NCI-H187 (cell line): Measurements from ENCODE around the gene AGBL5.

Experiments
- DNase-seq, 2 experiments: peaks; one replicate each; lab custom pipeline; 2025; lab: John Stamatoyannopoulos, UW

The AGBL5 gene, protein sequence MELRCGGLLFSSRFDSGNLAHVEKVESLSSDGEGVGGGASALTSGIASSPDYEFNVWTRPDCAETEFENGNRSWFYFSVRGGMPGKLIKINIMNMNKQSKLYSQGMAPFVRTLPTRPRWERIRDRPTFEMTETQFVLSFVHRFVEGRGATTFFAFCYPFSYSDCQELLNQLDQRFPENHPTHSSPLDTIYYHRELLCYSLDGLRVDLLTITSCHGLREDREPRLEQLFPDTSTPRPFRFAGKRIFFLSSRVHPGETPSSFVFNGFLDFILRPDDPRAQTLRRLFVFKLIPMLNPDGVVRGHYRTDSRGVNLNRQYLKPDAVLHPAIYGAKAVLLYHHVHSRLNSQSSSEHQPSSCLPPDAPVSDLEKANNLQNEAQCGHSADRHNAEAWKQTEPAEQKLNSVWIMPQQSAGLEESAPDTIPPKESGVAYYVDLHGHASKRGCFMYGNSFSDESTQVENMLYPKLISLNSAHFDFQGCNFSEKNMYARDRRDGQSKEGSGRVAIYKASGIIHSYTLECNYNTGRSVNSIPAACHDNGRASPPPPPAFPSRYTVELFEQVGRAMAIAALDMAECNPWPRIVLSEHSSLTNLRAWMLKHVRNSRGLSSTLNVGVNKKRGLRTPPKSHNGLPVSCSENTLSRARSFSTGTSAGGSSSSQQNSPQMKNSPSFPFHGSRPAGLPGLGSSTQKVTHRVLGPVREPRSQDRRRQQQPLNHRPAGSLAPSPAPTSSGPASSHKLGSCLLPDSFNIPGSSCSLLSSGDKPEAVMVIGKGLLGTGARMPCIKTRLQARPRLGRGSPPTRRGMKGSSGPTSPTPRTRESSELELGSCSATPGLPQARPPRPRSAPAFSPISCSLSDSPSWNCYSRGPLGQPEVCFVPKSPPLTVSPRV

DNA sequence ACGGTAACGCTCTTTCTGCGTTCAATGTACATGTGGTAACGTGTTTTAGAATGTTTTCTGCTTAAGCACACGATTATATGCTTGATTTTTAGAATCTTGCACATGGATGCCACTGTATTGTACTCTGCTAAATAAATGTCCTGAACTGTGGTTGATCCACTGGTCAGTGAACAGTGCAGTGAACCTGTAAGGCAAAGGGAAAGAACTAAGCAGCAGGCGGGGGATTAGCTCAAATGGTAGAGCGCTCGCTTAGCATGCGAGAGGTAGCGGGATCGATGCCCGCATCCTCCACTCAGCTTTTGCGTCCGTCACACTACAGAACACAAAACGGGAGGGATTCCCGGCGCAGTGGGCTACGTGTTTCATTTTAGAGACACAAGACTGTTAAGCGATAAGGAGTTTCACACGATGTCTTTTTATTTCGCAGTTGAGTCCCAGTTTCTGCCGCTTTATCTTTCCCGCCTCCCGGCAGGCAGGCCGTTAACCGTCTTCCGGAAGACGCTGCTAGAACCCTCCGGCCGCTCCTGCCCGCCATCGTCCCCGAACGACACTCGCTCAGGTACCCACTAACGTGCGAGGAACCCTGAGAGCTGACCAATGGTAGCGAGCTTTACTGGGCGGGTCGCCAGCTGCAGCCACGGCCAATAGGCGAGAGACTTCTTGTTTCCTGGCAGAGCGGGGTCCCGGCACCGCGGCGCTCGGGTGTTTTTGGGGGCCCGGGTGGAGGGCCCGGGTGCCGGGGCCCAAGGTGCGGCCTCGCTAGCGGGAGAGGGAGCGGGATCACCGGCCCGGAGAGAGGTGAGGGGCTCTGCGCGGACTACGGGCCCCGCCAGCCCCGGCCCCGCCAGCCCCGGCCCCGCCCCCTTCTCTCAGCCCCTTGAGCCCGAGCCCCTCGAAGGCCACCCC, at the start of gene AGBL5:
Gene AGBL5, plus strand, starts transcription at position 673 of the 906 bp plus-strand sequence. CDS start 1,291 bp downstream, outside the sequence.
- DNase-seq: peak; percentile 89 to 95

- DNase-seq: no peak
Measured at GRCh38 chr2:27001950-27002349, 49.5 kb upstream of the AGBL5 start.

- no peak for DNase-seq
Measured at GRCh38 chr2:27003007-27003406, 48.5 kb upstream of the AGBL5 start.

- DNase-seq: no peak
Measured at GRCh38 chr2:27003857-27004256, 47.6 kb upstream of the AGBL5 start.

DNA sequence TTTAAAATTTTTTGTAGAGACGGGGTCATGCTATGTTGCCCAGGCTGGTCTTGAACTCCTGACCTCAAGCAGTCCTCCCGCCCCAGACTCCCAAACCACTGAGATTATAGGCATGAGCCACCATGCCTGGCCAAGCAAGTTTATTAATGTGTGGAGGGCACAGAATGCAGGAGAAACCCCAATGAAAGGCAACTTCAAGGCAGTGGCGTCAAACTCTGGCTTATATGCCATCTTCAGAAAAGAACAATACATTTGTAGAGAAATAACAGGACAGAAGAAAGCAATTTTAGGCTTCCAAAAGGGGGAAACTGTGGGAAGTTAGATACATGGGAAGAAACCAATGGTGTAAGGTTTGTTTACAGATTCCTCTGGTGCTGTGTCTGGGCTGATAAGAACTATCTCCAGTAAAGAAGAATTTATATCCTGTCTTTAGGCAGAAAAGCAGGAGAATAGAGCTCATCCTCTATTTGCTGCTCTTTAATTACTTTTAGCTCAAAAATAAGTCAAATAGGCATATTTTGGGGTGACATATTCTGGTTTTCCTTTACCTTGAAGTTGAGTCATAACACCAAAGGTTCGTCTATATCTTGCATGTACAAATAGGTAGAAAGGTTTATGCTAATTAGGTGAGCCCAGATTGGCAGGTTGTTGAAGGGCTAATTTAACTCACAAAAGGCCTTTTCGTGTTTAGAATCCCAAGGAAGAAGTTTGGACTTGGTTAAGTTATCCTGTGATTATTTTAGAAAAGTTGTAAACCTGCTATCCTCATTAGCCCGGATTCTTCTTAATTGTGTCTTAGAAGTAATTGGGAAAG, 44.7 kb upstream of the AGBL5 start:
- DNase-seq: no peak

GRCh38 chr2:27007416-27008374, 43.8 kb upstream of the AGBL5 start:
- no peak for DNase-seq

GRCh38 chr2:27008678-27009077, 42.8 kb upstream of the AGBL5 start:
- no peak for DNase-seq

DNA sequence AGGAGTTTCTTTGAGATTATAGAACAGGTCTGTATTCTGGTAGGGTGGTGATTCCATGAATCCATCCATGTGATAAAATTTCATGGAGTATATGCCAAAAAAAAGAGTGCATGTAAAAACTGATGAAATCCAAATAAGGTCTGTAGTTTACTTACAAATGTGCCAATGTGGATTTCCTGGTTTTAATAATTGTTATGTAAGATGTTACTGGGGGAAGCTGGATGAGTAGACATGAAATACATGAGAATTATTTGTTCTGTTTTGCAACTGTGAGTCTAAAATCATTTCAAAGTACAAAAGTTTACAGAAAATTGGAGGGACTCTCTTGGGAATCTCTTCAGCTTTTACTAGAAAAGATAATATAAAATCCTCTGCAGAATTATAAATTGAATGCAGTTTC, 42.4 kb upstream of the AGBL5 start:
- DNase-seq: no peak

DNA sequence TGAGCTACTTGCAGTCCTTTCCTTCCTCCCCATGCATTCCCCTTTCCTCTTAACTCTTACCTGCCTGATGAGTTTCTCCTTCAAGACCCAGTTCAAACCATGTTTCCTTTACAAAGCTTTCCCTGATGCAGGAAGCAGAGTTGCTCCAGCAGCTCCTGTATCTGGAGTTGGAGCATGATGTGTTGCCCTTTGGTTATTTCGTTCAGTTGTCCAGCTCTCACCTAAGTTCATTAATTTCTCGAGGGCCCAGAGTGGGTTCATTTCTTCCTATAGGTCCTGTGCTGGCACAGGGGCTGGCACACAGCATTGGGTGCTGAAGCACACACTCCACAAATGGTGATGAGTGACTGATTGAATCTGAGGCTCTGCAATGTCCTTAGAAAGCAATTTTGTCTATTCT, 41.8 kb upstream of the AGBL5 start:
- DNase-seq: no peak

- DNase-seq: no peak
Measured at GRCh38 chr2:27010139-27010538, 41.3 kb upstream of the AGBL5 start.

- DNase-seq: no peak
Measured at GRCh38 chr2:27013738-27014137, 37.7 kb upstream of the AGBL5 start.

DNA sequence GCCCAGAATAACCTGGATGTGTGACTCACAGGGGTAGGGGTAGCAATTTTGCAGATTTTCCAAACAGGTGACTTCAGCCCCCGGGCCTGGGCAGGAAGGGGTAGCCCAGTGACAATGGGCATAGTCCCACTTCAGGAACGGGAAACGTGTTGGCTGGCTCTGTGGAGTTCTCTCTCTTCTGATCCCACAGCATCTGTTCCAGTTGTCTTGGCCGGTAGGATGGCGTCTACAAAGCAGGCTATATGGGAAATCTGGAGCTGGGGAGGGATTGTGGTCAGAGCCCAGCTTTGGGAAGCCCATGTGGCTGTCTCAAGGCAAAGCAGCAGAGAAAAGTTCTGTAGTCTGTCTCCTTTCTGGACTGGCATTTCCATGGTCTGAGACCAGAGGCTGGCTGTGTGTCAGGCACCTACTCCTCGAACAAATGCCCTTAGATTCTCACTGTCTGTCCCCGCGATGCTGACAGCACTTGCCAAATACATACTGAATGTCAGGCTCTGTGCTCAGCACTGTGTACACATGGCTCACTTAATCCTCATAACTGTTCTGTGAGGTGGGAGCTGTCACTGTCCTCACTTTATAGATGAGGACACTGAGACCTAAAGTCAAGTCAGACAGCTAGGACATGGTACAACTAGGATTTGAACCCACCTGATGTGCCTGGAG, 36.6 kb upstream of the AGBL5 start:
- DNase-seq: no peak

GRCh38 chr2:27016801-27017325, 34.6 kb upstream of the AGBL5 start:
- DNase-seq: no peak

GRCh38 chr2:27018142-27018541, 33.3 kb upstream of the AGBL5 start:
- DNase-seq: no peak

DNA sequence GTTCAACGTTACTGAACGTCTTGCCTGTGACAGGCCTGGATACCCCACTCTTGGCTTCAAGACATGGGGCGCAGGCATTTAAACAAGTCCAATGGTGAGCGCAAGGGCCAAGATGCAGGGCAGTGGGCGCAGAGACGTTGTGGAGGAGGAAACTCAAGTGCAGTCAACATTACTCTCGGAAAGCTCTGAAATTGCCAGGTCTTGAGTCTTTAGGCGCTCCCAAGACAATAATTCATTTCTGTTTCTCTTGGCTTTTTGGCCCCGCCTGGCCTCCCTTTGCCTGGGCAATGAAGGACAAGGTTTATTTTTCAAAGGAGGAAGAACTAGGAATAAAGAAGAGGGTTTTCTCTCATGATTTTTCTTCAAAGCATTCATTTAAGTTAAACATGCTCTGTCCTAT, 32.0 kb upstream of the AGBL5 start:
- DNase-seq: no peak

DNA sequence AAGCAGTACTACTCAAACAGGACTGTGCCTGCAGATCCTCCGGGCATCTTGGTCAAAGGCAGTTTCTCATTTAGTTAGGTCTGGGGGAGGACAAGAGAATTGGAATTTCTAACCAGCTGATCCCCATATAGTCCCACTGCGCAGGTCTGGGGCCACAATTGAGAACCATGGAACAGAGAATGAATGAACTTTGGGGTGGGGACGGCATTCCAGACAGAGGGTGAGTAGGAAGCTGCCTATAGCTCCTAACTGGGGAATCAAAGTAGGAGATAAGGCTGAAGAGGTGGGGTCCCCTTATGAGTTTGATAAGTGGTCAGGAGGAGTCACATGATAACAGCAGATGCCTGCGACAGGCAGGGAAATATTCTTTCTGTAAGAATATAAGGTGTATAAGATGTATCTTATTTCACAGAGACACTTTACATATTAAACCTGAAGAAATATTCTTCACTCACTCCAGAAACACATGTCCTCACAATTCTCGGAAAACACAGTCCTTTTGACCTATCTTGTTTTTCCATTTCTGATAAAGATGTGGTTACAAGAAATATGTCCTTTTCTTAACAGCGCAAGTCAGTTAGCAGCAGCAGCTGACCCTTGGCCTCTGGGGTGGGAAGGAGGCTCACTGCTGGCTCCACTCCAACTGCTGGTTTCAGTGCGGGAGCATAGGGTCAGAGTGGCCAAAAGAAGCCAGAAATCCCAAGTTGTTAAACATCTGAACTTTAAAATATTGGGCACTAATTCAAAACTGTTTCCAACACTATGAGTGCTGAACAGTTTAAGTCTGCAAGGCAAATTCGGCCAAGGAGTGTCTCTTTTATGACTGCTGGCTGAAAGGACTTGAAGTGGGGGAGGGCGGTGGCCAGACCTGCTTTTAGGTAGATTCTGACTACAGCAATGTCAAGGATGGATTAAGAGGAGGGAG, 31.3 kb upstream of the AGBL5 start:
- DNase-seq: no peak

GRCh38 chr2:27021253-27022049, 30.0 kb upstream of the AGBL5 start:
- no peak for DNase-seq
